Stimulated activated CD8-positive, alpha-beta memory T cell treated with anti-CD3 and anti-CD28 coated beads, Interleukin-15, amount 100 ng/mL, for 4 hours (primary cell): ENCODE data around the gene CHRNA9.
"Not testable (repeated sequence)": the region's sequence is repeated elsewhere in the genome, so short reads cannot be mapped to it uniquely, and the experiment has no call there.

Experiments
- DNase-seq, 2 donors: peaks; one replicate each; pipeline ENCODE4 v3.0.0-alpha.2; 2020; ENCODE audit warnings: low read depth in 2 of 2

The CHRNA9 gene

DNA sequence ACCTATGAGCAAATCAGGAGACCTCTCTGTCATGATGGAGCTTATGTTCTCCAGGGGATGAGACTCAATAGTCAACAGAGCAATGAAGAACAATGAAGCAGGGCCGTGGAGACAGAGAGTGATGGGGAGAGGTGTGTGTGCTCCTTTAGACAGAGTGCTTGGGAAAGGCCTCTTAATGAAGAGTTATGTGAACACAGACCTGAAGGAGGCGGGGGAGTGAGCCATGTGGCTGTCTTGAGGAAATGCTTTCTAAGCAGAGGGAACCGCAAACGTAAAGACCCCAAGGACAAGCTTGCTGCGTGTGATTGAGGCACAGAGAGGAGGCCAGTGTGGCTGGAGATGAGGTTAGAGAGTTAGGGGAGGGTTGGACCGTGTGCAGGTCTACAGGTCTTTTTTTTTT, 53.1 kb downstream of the CHRNA9 start:
- DNase-seq = no peak

DNA sequence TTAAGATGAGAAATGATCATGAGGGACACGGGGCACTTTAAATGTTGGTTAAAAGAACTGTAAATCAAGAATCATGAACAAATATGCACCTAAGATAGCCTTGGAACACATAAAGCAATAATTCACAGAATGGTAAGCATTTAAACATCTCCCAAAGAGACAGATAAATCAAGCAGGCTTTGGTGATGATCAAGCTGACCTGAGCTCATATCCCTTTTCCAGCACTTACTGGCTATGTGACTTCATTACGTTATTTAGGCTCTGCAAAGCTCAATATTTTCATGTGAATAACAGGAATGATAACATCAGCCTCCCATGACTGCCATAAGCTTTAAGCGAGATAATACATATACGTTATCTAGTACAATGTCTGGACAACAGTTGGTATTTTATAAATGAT, 54.9 kb downstream of the CHRNA9 start:
- DNase-seq = no peak

DNA sequence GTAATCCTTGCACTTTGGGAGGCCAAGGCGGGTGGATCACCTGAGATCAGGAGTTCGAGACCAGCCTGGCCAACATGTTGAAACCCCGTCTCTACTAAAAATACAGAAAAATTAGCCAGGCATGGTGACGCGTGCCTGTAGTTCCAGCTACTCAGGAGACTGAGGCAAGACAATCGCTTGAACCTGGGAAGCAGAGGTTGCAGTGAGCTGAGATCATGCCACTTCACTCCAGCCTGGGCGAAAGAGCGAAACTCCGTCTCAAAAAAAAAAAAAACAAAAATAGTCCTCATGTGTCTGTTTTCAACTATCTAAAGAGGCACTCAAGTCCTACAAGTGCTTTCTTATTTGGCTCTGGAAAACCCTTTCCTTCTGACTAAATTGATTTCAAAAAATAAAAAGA, 57.1 kb downstream of the CHRNA9 start:
- DNase-seq = not testable (repeated sequence)

DNA sequence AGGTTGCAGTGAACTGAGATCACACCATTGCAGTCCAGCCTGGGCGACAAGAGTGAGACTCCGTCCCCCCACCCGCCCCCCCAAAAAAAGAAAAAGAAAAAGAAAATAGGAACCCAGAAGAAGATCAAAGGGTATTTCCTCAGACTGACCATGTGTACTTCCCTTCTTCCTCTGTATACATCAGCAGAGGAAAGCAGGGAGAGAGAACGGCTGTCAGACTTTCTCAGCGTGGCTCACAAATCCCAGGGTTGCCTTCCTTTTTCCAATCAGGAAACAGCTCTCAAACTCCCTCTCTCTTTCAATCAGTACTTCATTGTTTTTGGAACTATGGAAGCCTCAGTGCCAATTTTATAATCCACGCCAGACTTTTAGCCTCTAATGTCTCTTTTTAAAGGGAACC, 59.1 kb downstream of the CHRNA9 start:
- no peak for DNase-seq

DNA sequence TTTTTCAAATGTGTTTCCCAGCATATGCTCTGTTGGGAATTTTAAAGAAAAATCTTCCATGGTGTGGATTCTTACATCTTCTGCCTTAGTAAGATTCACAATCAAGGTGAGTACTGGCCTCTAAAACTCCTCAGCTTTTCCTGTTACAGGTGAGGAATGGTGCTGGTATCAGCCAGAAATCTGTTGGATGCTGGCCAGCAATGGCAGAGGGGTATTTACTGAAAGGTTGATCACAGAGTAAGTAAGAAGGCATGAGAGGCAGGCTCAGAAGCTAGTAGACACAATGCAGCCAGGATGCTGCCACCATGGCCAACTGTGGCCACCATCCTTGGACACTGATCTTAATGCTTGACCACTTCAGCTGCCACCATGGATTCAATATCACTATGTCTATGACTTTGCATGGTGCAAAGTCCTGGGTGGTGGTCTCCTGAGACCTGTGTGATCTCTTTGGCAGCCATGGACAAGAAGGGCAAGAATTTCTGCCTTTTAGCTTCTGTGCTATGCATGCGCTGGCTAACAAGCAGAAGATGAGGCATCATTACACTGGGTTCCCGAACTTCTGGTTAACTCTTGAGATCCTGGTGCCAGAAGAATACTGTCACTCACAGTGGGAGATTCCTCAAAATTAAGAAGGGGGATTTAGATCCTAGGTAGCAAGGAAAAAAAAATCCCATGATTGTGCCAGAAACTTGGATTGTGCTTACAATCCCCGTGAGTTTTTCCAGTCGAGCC, 60.2 kb downstream of the CHRNA9 start:
- no peak for DNase-seq

DNA sequence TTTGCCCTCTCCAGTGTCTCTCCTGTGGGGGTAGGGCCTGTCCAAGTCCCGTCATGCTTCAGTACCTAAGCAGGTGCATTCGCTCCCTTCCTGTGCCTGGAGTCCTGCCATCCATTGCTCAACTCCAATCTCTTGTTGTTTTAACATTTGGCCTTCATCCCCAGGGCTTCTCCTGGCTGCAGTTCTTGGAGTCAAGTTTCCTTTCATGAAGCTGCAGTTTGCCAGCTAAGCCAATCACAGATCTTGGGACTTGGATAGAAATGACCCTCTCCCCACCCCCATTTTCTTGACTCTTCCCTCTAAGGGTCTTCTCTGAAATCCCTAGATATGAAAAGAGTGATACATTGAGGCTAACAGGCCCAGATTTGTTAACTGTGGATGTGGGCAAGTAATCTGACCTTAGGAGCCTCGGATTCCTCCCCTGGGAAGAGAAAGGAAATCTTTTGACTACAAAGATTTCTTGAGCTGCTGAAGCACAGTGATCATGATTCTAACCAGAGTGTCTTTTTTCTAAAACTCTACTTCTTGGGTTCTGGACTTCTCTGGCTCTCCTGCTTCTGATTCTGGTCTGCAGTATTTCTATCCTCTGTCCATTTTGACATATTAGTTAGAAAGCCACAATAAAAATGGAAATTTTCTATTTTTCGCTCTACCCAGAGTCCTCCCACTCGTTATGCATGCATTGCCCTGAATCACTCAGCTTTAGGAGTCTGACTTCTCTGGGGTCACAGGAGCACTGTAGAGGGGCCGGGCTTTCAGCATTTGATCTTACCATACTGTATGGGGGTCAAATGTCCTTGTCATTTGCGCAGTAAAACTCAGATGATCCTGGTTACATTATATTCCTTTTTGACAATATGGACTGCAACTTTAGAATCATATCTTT, 61.0 kb downstream of the CHRNA9 start:
- DNase-seq = no peak

DNA sequence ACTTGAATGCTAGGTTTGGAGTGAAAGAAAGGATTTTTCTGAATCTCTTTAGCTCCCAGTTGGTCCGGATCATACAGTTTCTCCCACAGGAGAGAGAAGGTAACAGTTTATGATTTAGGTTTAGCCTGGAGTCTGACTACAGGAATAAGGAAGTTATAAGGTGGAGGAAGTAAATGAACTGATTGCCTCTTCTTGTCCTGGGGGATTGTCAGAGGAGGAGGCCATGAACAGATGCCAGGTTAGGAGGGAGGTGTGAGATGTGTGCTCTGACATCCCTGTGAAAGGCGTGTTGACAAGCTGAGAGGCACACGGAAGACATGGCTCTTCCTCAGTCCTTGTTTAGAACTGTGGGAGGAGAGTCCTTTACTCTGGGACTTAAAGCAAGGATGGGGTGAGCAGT, 64.4 kb downstream of the CHRNA9 start:
- DNase-seq = no peak

DNA sequence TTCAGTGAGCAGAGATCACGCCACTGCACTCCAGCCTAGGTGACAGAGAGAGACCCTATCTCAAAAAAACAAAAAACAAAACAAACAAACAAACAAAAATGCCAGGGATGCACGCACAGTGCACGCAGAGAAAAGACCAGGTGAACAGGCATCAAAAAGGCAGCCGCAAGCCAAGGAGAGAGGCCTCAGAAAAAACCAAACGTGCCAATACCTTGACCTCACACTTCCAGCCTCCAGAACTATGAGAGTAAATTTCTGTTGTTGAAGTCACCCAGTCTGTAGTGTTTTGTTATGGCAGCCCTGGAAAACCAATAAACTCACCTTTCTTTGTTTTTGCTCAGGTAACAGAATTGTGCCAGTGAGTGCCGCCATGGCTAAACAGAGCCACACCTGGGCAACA, 66.0 kb downstream of the CHRNA9 start:
- DNase-seq = no peak

DNA sequence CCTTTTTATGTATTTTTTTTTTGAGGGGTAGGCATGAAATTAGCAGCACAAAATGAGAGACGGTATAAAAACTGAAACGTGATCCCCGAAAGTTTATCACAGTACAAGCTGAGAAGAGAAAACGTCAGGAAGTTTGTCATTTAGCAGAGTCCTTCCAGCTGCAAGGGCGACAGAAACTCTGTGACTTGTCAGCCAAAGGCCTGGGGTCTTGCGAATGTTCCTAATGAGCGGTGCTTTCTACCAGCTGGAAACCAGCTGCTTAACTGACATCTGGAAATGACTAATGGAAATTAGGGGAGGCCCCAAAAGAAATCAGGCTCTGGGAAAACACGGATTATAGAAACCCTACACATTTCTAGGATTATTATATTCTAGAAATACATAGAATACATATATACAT, 66.5 kb downstream of the CHRNA9 start:
- no peak for DNase-seq

- no peak for DNase-seq
Measured at GRCh38 chr4:40402556-40402955, 67.4 kb downstream of the CHRNA9 start.

DNA sequence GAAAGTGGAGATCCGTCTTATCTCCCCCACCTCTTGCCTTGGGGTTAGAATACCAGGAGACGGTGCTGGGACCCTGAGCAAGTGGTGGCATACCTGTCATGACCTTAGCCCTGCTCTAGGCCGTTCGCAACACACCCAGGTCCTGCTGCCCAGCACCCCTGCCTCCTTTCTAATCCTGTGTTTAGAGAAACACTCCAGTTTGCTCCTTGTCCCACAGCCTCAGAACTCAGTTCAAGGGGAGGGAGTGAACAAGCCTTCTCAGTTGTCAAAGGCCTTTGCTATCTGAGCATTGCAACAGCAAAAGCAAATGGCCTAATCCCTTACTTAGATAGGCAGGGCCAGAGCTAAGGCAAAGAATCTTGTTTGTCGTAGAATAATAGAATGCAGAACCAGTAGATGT, 67.9 kb downstream of the CHRNA9 start:
- no peak for DNase-seq
